ENCODE data around the gene KCNC1. TPM values are rescaled to one million over a fixed set of nuclear protein-coding genes. Genes with fewer than 3 reads are reported as not detected.
A peak's percentile ranks its signal among the peaks of the same experiment; 100 is the strongest.

The KCNC1 gene
- total and polyA plus RNA-seq, 2 of the 13 experiments (the other 11 are each of a cell fraction or from before 2014, with no cell fraction given): 0.01 to 0.04 TPM

- no peak for TF ChIP-seq LRRFIP1 (CRISPR knock-in tag; conservative IDR thresholded peaks at IDR 0.05)
- peak; percentile 91 for TF ChIP-seq ZNF329 (CRISPR knock-in tag; IDR thresholded peaks at IDR 0.05; ENCODE audit: low read depth)
- TF ChIP-seq SPEN (CRISPR knock-in tag; IDR thresholded peaks at IDR 0.05; ENCODE audit: low read depth): no peak
- TF ChIP-seq TEAD3 (CRISPR knock-in tag; optimal IDR thresholded peaks at IDR 0.05; ENCODE audit: borderline replicate concordance): no peak
- no peak for TF ChIP-seq CBX1 (IDR thresholded peaks at IDR 0.05; ENCODE audit: low read depth)
- TF ChIP-seq HIC2 (CRISPR knock-in tag; IDR thresholded peaks at IDR 0.05; ENCODE audit: low read depth): 0 out of 2 replicates have a peak, but pooled peaks have one; percentile 41
- 0 out of 2 replicates have a peak, but pooled peaks have one; percentile 30 for TF ChIP-seq ZNF598 (CRISPR knock-in tag; IDR thresholded peaks at IDR 0.05; ENCODE audit: borderline replicate concordance)
- TF ChIP-seq ZNF274 (CRISPR knock-in tag; IDR thresholded peaks at IDR 0.05): peak; percentile 69; the same call in 1 of the 2 replicates
- no peak for TF ChIP-seq ZBTB10 (CRISPR knock-in tag; IDR thresholded peaks at IDR 0.05; ENCODE audit: borderline replicate concordance)
- TF ChIP-seq BORCS8-MEF2B (CRISPR knock-in tag; IDR thresholded peaks at IDR 0.05): peak; percentile 70
- no peak for TF ChIP-seq ATF6 (CRISPR knock-in tag; conservative IDR thresholded peaks at IDR 0.05)
- TF ChIP-seq ZNF383 (CRISPR knock-in tag; IDR thresholded peaks at IDR 0.05; ENCODE audit: borderline replicate concordance): no peak
Measured at GRCh38 chr11:17760102-17761029, 25.8 kb downstream of the KCNC1 start (continued).

All from HepG2 (cell line).